GM10248 (cell line): ENCODE data around the gene KRTAP3-2.

ENCODE experiments used
- CTCF ChIA-PET: fragments of 300-600 bp; sonication (Branson Sonifier 250); formaldehyde crosslinking; extraction: SDS; loops from one replicate; lab custom pipeline; 2021; ENCODE audit warnings: antibody characterized with exemption; lab: Yijun Ruan, JAX
- POLR2A ChIA-PET: fragments of 350-650 bp; sonication (Branson Sonifier 250); formaldehyde crosslinking; extraction: SDS; loops from one replicate; lab custom pipeline; 2020; ENCODE audit warnings: antibody characterized with exemption; lab: Yijun Ruan, JAX
- DNase-seq: peaks from one replicate; pipeline ENCODE4 v3.0.0; 2012; ENCODE audit errors: extremely low spot score
- TF ChIP-seq, protein P1 (sequence below): IDR thresholded peaks from 2 replicates; pipeline ENCODE4 v1.5.1; 2012; ENCODE audit warnings: mild to moderate bottlenecking, low read depth; ENCODE audit errors: extremely low read depth, missing control alignments, control extremely low read depth

The KRTAP3-2 gene

DNA sequence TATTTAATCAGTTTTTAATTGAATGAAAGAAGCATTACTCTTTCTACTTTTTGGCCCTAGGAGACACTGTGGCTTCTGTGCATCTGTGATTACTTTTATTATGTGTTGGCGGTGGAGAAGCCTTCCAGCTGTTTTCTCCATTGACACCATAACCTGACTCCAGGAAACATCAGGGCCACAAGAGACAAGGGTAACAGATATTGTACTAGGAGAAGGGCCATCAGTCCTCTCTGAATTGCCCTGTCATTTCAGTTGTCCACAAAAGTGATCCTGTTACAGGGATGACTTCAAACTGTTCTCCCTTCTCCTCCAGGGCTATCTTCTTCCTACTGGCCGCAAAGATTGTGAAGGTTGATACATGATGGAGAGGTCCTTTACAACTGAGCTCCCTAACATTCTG is 47.6 kb downstream of the KRTAP3-2 start:
- ChIA-PET POLR2A (no interaction called here), CTCF (interaction anchor here (1.7 kb wide), 1 partner anchor 10 kb away, joined by 4 read pairs; no protein-coding TSS in a partner anchor)
- DNase-seq: no peak
- TF ChIP-seq, protein P1, sequence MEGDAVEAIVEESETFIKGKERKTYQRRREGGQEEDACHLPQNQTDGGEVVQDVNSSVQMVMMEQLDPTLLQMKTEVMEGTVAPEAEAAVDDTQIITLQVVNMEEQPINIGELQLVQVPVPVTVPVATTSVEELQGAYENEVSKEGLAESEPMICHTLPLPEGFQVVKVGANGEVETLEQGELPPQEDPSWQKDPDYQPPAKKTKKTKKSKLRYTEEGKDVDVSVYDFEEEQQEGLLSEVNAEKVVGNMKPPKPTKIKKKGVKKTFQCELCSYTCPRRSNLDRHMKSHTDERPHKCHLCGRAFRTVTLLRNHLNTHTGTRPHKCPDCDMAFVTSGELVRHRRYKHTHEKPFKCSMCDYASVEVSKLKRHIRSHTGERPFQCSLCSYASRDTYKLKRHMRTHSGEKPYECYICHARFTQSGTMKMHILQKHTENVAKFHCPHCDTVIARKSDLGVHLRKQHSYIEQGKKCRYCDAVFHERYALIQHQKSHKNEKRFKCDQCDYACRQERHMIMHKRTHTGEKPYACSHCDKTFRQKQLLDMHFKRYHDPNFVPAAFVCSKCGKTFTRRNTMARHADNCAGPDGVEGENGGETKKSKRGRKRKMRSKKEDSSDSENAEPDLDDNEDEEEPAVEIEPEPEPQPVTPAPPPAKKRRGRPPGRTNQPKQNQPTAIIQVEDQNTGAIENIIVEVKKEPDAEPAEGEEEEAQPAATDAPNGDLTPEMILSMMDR: no peak

DNA sequence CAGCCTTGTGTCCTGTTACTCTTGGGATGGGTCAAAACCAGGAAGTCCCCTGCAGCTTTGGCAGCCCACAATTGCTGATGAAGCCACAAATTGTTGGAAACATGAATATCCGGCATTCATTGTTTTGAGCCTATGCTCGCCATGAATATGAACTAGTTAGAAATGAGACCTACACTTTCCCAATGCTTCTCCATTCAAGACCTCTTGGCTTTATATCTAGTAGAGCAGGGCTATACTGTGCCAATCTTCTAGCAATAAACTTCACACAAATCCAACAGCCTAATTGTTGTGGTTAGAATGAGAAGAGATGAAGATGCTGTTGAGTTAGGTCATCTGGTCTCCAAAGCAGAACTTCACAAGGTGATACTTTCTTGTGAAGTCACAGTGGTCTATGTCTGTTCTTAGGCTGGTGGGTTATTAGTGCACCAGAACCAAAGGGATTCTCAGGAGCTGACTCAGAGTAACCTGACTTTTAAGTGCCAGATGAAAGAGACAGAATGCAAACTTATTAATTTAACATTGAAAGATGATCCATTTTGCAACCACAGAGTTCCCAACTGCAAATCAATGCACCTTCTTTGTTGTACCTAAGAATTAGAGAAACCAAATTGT is 48.6 kb downstream of the KRTAP3-2 start:
- no peak for DNase-seq
- CTCF ChIA-PET: no interaction called here
- TF ChIP-seq, protein P1: no peak
- POLR2A ChIA-PET: no interaction called here

DNA sequence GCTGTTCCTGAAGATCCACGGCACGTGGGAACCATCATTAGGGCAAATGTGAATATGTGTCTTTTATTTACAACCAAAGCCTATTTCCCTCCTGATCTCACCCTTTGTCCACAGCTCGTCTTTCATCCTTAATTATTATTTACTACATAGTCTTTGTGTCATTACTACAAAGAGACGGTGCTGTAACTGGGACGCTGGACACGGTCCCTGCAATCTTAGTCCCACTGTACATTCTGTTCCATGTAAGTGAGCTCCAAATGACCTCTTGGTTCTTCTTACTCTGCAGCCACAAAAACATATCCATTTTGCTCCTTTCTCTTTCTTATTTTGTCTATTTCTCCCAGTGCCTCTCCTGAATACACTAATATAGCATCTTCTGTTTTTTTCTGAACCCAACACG is 49.5 kb downstream of the KRTAP3-2 start:
- CTCF ChIA-PET: no interaction called here
- DNase-seq: no peak
- POLR2A ChIA-PET: no interaction called here
- TF ChIP-seq, protein P1: no peak

DNA sequence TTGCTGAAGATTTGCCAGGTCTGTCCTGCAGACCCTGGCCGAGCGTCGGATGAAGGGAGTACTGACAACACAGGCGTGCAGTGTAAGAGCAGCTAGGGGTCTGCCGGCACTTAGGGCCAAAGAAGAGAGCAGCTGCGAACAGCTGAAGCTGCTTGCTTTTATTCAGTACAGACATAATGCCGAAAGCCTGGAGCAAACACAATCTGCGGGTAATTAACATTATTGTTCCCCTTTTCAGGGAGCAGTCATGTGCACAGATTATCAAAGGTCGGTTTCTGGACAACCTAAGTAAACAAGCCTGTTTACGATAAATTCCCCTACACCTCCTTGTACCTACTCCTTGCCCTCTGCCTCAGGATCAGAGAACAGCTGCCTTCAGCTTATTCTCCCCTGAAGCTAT is 50.3 kb downstream of the KRTAP3-2 start:
- CTCF ChIA-PET: no interaction called here
- DNase-seq: no peak
- POLR2A ChIA-PET: no interaction called here
- TF ChIP-seq, protein P1: no peak
